ENCODE data around the gene POP4. TPM values are rescaled to one million over a fixed set of nuclear protein-coding genes. Genes with fewer than 3 reads are reported as not detected.

Gene POP4
- total and polyA plus RNA-seq, 9 of the 15 experiments (the other 6 are each of a cell fraction or from before 2014, with no cell fraction given) = 42.1 to 128 (median 99.0) TPM

- TF ChIP-seq, protein P1, sequence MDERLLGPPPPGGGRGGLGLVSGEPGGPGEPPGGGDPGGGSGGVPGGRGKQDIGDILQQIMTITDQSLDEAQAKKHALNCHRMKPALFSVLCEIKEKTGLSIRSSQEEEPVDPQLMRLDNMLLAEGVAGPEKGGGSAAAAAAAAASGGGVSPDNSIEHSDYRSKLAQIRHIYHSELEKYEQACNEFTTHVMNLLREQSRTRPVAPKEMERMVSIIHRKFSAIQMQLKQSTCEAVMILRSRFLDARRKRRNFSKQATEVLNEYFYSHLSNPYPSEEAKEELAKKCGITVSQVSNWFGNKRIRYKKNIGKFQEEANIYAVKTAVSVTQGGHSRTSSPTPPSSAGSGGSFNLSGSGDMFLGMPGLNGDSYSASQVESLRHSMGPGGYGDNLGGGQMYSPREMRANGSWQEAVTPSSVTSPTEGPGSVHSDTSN (CRISPR knock-in tag; IDR thresholded peaks at IDR 0.05; ENCODE audit: low read depth) = no peak
- TF ChIP-seq, protein P1 (tag; conservative IDR thresholded peaks at IDR 0.05; ENCODE audit: low read depth) = no peak
- TF ChIP-seq PPARD (CRISPR knock-in tag; IDR thresholded peaks at IDR 0.05) (no peak), ZNF41 (CRISPR knock-in tag; conservative IDR thresholded peaks at IDR 0.05) (no peak), ZNF146 (CRISPR knock-in tag; IDR thresholded peaks at IDR 0.05; ENCODE audit: unreplicated experiment) (no peak)
- TF ChIP-seq, protein P2, sequence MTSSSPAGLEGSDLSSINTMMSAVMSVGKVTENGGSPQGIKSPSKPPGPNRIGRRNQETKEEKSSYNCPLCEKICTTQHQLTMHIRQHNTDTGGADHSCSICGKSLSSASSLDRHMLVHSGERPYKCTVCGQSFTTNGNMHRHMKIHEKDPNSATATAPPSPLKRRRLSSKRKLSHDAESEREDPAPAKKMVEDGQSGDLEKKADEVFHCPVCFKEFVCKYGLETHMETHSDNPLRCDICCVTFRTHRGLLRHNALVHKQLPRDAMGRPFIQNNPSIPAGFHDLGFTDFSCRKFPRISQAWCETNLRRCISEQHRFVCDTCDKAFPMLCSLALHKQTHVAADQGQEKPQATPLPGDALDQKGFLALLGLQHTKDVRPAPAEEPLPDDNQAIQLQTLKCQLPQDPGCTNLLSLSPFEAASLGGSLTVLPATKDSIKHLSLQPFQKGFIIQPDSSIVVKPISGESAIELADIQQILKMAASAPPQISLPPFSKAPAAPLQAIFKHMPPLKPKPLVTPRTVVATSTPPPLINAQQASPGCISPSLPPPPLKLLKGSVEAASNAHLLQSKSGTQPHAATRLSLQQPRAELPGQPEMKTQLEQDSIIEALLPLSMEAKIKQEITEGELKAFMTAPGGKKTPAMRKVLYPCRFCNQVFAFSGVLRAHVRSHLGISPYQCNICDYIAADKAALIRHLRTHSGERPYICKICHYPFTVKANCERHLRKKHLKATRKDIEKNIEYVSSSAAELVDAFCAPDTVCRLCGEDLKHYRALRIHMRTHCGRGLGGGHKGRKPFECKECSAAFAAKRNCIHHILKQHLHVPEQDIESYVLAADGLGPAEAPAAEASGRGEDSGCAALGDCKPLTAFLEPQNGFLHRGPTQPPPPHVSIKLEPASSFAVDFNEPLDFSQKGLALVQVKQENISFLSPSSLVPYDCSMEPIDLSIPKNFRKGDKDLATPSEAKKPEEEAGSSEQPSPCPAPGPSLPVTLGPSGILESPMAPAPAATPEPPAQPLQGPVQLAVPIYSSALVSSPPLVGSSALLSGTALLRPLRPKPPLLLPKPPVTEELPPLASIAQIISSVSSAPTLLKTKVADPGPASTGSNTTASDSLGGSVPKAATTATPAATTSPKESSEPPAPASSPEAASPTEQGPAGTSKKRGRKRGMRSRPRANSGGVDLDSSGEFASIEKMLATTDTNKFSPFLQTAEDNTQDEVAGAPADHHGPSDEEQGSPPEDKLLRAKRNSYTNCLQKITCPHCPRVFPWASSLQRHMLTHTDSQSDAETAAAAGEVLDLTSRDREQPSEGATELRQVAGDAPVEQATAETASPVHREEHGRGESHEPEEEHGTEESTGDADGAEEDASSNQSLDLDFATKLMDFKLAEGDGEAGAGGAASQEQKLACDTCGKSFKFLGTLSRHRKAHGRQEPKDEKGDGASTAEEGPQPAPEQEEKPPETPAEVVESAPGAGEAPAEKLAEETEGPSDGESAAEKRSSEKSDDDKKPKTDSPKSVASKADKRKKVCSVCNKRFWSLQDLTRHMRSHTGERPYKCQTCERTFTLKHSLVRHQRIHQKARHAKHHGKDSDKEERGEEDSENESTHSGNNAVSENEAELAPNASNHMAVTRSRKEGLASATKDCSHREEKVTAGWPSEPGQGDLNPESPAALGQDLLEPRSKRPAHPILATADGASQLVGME (CRISPR knock-in tag; IDR thresholded peaks at IDR 0.05) = no peak
- TF ChIP-seq, protein P3, sequence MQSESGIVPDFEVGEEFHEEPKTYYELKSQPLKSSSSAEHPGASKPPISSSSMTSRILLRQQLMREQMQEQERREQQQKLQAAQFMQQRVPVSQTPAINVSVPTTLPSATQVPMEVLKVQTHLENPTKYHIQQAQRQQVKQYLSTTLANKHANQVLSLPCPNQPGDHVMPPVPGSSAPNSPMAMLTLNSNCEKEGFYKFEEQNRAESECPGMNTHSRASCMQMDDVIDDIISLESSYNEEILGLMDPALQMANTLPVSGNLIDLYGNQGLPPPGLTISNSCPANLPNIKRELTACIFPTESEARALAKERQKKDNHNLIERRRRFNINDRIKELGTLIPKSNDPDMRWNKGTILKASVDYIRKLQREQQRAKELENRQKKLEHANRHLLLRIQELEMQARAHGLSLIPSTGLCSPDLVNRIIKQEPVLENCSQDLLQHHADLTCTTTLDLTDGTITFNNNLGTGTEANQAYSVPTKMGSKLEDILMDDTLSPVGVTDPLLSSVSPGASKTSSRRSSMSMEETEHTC (IDR thresholded peaks at IDR 0.05) = no peak
These were observed 47.3 kb downstream of the POP4 start (continued) for GRCh38 chr19:29653398-29653797.

All from K562 (cell line).